ENCODE results near the gene RELA.
"Not testable (repeated sequence)": the region's sequence is repeated elsewhere in the genome, so short reads cannot be mapped to it uniquely, and the experiment has no call there.

Gene RELA

DNA sequence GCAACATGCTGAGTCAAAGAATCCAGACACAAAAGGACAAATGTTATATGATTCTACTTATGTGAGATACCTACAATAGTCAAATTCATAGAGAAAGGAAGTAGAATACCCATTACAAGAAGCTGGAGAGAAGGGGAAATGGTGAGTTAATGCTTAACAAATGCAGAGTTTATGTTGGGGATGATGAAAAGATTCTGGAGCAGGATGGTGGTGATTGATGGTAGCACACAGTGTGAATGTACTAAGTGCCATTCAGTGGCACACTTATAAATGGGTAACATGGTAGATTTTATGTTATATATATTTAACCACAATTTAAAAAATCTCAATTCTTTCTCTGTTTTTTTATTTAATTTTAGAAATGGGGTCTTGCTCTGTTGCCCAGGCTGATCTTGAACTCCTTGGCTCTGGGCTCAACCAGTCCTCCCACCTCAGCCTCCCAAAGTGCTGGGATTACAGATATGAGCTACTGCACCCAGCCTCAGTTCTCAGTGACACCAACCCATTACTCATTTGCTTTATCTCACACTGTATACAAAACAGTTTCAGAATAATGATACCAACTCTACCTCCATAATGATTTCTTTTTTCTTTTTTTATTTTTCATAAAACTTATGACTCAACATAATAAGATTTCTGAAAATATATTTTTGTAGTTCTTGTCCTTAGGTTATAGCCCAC lies 9.6 kb upstream of the RELA start:
- in situ Hi-C loops (cut with MboI; ENCODE audit: low sequenced_read_pairs), result no loop called here

DNA sequence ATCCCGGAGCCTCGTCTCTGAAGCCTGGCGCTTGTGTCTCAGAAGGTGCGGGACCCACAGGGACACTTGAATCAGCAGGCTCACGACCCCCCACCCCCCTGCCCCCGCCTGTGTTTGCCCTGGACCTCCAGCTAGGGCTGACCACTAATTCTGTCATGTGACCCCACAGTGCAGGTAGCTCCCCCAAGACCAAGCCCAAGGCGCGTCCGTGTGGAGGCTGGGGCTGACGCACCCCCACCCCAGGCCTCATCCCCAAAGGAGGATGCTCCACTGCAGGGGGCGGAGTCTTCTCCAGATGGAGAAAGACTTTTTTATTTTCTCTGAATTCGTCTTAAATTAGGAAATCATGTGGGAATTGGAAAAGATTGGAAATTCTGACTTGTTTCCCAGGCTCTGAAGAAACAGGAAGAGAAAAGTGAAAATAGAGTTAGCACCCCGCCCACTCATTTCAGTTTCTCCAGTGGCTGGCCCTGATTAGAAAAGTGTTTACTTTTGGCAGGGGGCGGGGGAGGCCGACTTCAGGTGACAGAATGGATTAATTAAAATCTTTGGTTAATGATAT lies 1.0 kb upstream of the RELA start:
- in situ Hi-C loops (cut with MboI; ENCODE audit: low sequenced_read_pairs), result no loop called here

DNA sequence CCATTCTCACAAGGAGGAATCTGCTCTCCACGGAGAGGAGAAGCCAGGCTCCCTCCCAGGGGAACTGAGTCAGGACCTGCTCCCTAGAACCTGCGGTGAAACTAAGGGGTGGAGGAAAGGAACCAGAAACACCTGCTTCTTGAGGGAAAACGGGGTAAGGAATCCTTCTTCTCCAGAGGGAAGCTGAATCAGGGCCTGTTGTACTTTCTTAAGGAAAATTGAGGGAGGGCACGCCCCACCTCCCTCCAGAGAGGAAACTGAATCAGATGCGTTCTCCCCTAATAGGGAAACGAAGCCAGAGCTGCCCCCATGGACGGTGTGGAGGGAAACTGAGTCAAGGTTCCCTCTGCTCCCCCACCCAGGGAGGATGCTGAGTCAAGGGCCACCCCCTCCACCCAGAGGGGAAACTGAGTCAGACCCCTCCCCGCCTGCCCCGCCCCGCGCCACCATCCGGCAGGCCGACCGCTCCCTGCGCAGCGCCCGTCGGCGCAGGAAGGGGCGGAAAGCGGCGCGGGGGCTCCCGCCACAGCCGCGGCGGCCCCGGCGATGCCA lies 393 bp downstream of the RELA start:
- in situ Hi-C loops (cut with MboI; ENCODE audit: low sequenced_read_pairs), result no loop called here

DNA sequence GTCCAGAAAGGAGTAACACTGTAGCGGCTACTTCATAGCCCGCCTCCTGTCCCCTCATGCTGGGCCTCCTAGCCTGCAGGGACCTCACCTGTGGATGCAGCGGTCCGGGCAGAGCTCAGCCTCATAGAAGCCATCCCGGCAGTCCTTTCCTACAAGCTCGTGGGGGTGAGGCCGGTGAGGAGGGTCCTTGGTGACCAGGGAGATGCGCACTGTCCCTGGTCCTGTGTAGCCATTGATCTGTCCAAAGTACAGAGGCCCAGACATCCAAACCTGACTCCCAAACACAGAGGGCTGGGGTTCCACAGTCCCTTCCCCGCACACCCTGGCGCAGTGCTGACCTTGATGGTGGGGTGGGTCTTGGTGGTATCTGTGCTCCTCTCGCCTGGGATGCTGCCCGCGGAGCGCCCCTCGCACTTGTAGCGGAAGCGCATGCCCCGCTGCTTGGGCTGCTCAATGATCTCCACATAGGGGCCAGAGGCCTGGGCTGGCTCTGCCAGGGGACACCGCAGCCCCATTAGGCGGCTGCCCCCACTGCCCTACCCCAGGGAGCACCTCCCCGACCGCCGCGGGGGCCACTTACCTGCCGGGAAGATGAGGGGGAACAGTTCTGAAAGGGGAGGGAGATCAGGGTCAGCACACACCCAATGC lies 993 bp downstream of the RELA start:
- in situ Hi-C loops (cut with MboI; ENCODE audit: low sequenced_read_pairs), result no loop called here

DNA sequence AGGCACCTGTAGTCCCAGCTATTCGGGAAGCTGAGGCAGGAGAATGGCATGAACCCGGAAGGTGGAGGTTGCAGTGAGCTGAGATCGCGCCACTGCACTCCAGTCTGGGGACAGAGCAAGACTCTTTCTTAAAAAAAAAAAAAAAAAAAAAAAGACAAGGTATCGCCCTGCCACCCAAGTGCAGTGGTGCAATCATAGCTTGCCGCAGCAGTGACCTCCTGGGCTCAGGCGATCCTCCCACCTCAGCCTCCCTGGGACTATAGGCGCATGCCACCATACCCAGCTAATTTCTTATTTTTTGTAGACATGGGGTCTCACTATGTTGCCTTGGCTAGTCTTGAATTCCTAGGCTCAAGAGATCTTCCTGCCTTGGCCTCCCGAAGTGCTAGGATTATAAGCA lies 1.8 kb downstream of the RELA start:
- in situ Hi-C loops (cut with MboI; ENCODE audit: low sequenced_read_pairs), result not testable (repeated sequence)

DNA sequence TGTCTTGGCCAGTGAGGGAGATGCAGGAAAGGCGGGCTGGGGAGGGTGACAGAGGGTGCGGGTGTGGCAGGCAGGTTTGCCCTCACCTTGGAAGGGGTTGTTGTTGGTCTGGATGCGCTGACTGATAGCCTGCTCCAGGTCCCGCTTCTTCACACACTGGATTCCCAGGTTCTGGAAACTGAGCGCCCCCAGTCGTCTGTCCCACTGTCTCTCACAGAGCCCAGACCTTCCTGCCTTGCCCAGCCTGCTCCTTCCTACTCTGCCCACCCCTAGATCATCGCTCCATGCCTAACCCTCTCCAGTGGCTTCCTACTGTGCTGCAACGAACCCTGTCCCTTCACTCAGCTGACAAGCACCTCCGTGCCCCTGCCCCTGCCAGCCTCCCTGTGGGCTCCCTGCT lies 2.7 kb downstream of the RELA start:
- in situ Hi-C loops (cut with MboI; ENCODE audit: low sequenced_read_pairs), result no loop called here

DNA sequence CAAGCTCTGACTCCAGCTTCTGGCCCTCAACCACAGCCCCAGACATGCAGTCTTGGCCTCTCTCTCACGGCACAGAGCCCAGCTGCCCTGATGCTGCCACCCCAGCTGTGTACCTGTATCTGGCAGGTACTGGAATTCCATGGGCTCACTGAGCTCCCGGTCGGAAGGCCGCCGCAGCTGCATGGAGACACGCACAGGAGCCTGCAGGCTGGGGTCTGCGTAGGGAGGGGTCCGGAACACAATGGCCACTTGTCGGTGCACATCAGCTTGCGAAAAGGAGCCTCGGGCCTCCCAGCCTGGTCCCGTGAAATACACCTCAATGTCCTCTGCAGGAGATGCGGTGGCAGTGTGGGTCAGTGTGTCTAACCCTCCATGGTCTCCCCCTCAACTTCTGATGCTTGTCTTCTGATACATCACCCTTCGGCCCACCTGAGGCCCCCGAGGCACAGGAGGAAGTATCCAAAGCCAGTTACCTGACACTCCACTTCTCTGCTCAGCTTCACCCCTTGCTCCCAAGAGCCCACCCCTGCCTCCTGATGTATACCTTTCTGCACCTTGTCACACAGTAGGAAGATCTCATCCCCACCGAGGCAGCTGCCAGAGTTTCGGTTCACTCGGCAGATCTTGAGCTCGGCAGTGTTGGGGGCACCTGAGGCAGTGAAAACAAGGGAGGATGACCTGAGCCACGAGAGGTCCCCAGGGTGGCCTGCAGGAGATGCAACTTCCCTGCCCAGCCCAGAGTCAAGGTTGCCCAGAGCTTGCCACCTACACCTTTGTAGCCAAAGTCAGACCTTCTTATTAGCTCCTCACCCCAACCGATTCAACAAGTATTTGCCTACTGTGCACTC lies 4.3 kb downstream of the RELA start:
- in situ Hi-C loops (cut with MboI; ENCODE audit: low sequenced_read_pairs), result no loop called here

DNA sequence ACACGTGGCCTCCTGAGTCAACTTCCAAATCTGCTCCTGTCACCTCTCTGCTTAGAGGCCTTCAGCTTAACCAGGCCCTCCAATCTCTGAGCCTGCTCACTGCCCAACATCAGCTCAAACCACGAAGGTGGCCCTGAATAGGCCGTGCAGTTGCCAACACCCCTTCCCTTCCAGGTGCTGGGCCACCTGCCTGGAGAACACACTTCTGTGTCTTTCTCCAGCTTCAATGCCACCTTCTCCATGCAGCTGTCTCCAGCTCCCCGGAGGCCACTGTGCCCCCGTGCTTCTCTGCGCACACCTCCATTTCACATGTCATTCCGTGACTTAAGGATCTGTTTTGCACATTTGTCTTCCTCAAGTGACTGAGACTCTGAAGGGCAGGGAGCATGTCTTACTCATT lies 5.3 kb downstream of the RELA start:
- in situ Hi-C loops (cut with MboI; ENCODE audit: low sequenced_read_pairs), result no loop called here

DNA sequence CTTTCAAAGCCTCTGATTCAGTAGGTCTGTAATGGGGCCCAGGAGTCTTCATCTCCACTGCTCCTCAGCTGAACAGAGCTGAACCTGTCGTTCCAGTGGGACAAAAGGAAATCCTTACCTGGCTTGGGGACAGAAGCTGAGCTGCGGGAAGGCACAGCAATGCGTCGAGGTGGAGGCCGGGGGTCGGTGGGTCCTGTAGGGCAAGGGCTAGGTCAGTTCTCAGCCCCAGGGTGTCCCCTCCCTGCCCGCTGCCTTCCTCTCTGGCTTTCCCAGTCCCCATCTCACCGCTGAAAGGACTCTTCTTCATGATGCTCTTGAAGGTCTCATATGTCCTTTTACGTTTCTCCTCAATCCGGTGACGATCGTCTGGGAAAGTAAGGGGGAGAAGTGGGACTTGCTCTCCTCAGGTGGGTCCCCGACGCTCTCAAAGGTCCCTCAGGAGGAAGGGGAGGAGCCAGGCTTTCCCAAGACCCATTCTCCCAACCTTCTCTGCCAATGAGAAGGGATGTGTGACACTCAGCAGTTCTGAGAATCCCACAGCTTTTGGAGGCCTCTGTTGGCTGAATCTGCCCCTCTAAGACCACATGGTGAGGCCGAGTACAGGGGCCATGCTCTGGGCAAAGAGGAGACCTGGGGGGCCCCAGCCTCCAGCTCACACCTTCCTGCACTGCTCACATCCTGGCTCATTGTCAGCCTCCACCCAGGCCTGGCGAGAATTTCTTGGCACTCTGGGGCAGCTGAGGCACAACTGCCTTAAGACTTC lies 7.0 kb downstream of the RELA start:
- in situ Hi-C loops (cut with MboI; ENCODE audit: low sequenced_read_pairs), result no loop called here

DNA sequence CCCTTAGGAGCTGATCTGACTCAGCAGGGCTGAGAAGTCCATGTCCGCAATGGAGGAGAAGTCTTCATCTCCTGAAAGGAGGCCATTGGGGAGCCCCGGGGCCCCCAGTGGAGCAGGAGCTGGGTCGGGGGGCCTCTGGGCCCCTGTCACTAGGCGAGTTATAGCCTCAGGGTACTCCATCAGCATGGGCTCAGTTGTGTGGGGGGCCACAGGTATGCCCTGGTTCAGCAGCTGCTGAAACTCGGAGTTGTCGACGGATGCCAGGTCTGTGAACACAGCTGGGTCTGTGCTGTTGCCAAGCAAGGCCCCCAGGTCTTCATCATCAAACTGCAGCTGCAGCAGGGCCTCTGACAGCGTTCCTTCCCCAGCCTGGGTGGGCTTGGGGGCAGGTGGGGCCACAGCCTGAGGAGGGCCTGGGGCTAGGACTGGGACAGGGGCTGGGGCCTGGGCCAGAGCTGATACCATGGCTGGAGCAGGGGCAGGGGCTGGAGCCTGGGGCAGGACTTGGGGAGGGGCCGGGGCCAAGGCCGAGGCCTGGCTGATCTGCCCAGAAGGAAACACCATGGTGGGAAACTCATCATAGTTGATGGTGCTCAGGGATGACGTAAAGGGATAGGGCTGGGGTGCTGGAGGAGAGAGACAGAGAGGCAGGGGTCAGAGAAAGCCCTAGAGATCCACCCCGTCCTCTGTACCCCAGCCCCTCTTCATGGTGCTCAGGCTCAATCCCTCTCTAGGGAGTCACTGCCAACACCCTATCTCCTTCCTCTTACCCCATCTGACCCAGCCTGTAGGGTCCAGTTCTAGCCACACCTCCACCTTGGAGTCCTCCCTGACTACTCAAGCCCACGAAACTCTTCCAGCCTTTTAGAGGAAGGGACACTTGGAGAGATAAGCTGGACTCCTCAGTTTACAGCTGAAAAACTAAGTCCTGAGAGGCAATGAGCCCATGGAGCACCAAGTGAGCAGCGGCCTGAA lies 8.1 kb downstream of the RELA start:
- in situ Hi-C loops (cut with MboI; ENCODE audit: low sequenced_read_pairs), result no loop called here

DNA sequence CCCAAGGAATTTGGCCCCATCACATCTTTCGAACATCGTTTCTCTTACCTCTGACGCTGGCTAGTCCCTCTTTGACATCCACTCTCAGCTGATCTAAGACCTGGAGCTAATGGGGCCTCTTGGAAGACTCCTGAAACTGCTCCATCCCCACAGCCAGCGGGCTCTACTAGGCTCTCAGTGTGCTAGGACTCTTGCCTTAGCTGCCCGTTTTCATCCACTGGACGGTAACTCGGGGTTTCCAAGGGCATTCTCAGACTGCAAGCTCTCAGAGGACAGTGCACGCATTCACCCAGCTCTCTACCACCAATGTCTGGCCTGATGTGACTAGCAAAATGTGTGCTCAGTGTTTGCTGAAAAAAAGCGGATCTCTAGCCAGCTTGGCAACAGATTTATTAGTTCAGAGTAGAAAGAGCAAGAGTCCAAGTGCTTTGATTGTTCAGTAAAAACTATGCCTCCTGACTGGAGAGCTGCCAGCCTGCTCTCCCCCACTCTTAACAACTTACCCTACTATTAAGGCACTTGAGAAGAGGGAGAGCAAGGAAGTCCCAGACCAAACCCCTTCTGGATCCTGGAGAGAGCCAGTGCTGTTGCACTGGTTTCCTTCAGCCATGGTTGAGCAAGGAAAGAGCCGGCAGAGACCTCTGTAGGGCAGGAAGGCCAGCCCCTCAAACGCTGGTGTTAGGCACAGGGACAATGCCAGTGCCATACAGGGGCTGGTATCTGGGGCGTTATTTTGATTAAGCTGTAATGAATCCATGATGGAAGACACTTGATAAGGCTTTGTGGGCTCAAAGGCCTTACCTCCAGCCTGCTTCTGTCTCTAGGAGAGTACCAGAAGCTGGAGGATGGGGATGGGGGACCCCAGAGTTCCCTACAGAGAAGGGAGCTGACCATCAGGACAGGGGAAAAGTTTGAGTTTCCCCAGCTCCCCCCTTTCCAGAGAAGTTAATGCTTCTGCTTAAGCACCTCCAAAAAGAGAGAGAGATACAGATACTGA lies 9.2 kb downstream of the RELA start:
- in situ Hi-C loops (cut with MboI; ENCODE audit: low sequenced_read_pairs), result no loop called here

DNA sequence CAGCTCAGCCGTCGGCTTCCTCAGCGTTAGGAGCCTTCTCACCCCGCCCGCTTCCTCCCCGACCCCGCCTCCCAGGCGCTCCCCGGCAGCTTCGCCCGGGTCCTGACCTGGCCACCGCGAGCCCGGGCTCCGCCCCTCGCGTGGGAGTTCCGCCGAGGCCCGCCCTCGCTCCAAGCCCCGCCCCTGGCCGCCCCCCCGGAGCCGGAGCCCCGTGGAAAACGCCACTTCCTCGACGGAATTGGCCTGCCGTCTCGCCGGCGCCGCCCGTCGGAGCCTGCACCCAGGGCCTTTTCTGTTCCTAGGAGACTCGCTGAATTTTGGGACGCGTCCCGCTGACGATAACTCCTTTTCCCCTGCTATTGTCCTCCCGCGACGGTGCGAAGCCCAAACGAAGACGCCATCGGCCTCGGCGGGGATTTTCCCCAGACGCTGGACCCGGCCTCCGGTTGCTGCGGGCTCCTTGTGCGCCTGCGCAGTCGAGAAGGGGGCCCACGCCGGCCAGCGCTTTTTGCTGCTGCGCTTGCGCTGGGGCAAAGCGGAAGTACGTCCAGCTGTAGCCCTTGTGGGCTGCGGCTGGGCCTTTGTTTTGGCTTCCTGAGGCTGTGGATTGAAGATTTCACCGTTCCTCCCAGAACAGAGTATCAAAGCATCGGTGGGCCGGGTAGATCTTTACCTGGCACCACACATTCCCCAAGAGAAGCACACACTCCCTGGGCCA lies 10.0 kb downstream of the RELA start:
- in situ Hi-C loops (cut with MboI; ENCODE audit: low sequenced_read_pairs), result no loop called here

DNA sequence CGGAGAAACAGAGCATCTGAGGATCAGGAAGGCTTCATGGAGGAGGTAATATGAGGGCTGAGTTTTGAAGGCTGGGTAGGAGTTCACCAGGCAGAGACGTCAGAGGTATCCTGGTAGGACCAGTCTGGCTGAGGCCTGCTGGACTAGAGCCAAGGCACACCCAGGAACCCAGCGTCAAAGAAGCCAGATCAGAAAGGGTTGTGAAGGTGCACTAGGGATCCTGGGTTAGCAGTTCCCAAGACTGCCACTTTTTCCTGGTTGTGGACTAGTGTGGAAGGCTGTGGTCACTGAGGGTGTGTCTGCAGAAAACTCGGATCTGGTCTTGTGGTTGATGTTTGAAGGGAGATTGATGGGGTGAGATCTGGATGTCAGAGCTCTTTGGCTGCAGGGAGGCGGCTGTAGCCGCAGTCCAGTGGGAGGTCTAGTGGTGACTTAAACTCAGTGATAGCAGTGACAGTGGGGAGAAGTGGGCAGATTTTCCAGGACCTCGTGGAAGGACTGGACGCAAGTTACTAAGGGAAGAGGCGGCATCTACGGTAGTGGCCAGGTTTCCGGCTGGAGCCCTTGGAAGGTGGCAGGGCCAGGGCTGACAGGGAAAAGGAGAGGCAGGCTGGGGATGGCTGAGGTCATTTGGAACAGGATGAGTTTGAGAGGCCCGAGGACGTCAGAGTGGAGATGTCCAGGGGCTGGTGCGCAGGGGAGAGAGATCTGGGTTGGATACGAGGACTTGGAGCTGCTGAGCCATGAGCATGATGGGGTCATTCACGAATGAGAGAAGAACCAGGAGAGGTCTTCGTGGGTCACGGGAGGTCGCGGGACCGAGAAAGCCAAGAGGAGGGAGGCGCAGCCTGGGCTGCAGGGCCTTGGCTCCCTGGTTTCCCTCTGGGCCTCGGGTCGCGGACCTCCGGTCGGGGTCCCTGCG lies 10.9 kb downstream of the RELA start:
- in situ Hi-C loops (cut with MboI; ENCODE audit: low sequenced_read_pairs), result no loop called here

DNA sequence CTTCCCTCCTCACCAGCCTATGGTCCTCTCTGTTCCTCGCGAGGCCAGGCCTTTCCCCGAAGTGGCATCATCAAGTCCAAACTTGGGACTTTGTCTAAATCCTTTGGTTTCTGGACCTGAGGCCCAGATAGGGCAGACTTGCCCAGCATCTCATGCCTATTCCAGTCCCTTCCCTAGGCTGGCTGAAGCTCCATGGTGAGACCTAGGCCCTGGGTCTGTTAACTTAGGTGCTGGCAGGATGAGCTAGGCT lies 11.5 kb downstream of the RELA start:
- in situ Hi-C loops (cut with MboI; ENCODE audit: low sequenced_read_pairs), result no loop called here

DNA sequence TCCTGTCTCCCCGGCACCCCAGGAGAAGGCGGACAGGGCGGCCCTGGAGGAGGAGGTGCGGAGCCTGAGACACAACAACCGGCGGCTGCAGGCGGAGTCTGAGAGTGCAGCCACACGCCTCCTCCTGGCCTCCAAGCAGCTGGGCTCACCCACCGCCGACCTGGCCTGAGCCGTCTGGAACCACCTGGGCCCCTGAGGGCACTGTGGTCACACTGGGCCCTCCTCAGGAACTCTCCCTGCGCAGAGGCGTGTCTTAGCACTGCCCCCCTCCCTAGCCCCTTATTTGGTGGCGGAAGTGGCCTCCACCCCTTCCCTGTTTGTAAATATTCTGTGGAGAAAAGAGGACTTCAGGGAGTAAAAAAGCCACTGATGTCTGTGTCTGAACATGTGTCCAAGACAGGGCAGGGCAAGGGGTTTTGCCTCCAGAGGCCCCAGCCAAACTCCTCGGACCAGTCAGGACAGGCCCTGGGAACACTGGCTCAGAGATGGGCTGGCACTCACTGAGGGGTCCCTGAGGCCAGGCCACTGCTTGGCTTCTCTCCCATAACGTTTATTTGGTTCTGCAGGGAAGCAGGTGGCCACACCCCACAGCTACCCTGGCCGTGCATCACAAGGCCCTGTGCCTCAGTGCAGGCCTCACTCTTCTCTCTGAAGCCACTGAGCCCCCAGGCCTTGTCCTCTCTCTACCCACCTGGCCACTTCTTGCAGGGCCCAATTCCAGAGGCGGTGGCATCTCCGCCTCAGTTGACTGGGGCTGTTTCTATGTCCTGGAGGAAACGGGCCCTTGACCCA lies 12.0 kb downstream of the RELA start:
- in situ Hi-C loops (cut with MboI; ENCODE audit: low sequenced_read_pairs), result no loop called here

Measured in hTERT RPE-1 (cell line).